Adrenal gland (tissue), 12 donors: ENCODE data around the gene LRRK1. TPM values are rescaled to one million over a fixed set of nuclear protein-coding genes. Genes with fewer than 3 reads are reported as not detected.

Experiments used
- DNase-seq, 7 donors: peaks; one replicate each; pipeline ENCODE4 v3.0.0-alpha.2; 2019 to 2020
- H3K27ac ChIP-seq, 5 donors: fragments of 200-600 bp; sonication (generic) in 4 of 5; 1 replicate in 3 of 5; 2 replicates in 2 of 5; pipeline versions ENCODE4 v1.5.1 to v1.8.0; 2016 to 2020; ENCODE audit warnings: mild to moderate bottlenecking in 1 of 5
- H3K27me3 ChIP-seq: fragments of 200-600 bp; 2 replicates; pipeline ENCODE4 v1.8.0; 2021
- H3K36me3 ChIP-seq, 2 donors: fragments of 200-600 bp; replicated peaks in 1 of 2; 1 replicate in 1 of 2; 2 replicates in 1 of 2; pipeline versions ENCODE4 v1.5.1 to v1.8.0; 2018 to 2022
- H3K4me1 ChIP-seq, 2 donors: fragments of 200-600 bp; replicated peaks in 1 of 2; 1 replicate in 1 of 2; 2 replicates in 1 of 2; pipeline versions ENCODE4 v1.5.1 to v1.8.0; 2018 to 2021
- H3K4me3 ChIP-seq, 4 donors: fragments of 200-600 bp; sonication (generic) in 3 of 4; one replicate each; pipeline ENCODE4 v1.5.1; 2016 to 2018
- H3K9me3 ChIP-seq, 3 donors: fragments of 200-600 bp; sonication (generic) in 1 of 3; replicated peaks in 1 of 3; 1 replicate in 2 of 3; 2 replicates in 1 of 3; pipeline versions ENCODE4 v1.5.1 to v1.8.0; 2016 to 2021
- CTCF ChIP-seq, 6 experiments: fragments of 450-650 bp in 4 of 6; fragments of 200-600 bp in 2 of 6; sonication (generic) in 1 of 6; IDR thresholded peaks; 1 replicate in 5 of 6; 2 replicates in 1 of 6; pipeline versions ENCODE4 v1.5.1 to v1.8.0; 2016 to 2021; ENCODE audit warnings: antibody characterized with exemption in 6 of 6, mild to moderate bottlenecking in 2 of 6, moderate library complexity in 1 of 6
- POLR2A ChIP-seq, 2 donors: fragments of 450-650 bp; IDR thresholded peaks; one replicate each; pipeline ENCODE4 v1.6.1; 2017; ENCODE audit warnings: antibody characterized with exemption in 2 of 2, mild to moderate bottlenecking in 2 of 2, moderate library complexity in 1 of 2
- WGBS, 4 donors: extraction: QIAGEN DNeasy Blood & Tissue Kit in 2 of 4; methylation state at CpG; one replicate each; pipeline versions ENCODE4 v1.1.5 to v1.1.7; 2013 to 2017; 5-methylcytosine and 5-hydroxymethylcytosine counted together
- intact Hi-C, 2 donors: fragments of 100-400 bp; cut with DNase I; formaldehyde crosslinking; loops; one replicate each; pipeline versions ENCODE4 v1.14.1 to v1.15.0; 2022 to 2023
- polyA plus RNA-seq, 3 donors: library from polyadenylated mRNA; stranded (reverse); fragments of 200-250 nt in 2 of 3; fragments of 350-450 nt in 1 of 3; fragmentation: Illumina TruSeq in 1 of 3; extraction: RNeasy Lipid Tissue Mini Kit (QIAGEN cat#74804) in 1 of 3; gene quantifications; one replicate each; pipeline ENCODE4 v1.2.3, GENCODE V29; 2013 to 2014
- total RNA-seq, 9 donors: library from RNA; depleted of rRNA in 4 of 9; stranded (reverse); fragments of >200 nt in 4 of 9; fragments of 120-200 nt in 1 of 9; fragmentation: NEBNext Ultra II Directional in 1 of 9; extraction: Animal tissue kit (Norgen Biotek cat#: 25700) in 1 of 9; gene quantifications; one replicate each; pipeline versions ENCODE4 v1.1.0 to v1.2.4, GENCODE V29; 2013 to 2023
- donor health status: healthy with polysubstance abuse.
- donor health status: Bipolar disorder and iron deficiency.
- donor health status: DM: yes; HTN: yes; CAD: no.
- donor health status: DM: no; HTN: no; CAD: no.
- donor health status: DM: no; HTN: no; CAD: no.
- donor health status: DM: yes; HTN: yes; CAD: no.

LRRK1 gene
- total and polyA plus RNA-seq, 12 donors: 0.44 to 13.1 (median 7.7) TPM

- TF ChIP-seq CTCF (IDR thresholded peaks at IDR 0.05): no peak
- no peak for TF ChIP-seq POLR2A (IDR thresholded peaks at IDR 0.05)
- intact Hi-C loops: no loop called here
- Histone ChIP-seq H3K4me1 (no peaks in the 10 kb centered on the region), H3K9me3 (no peaks in the 10 kb centered on the region), H3K27me3 (no peaks in the 10 kb centered on the region), H3K27ac (no peak overlapping the region), H3K36me3 (no peaks in the 10 kb centered on the region), H3K4me3 (no peak overlapping the region)
- no peak for DNase-seq
- 77 to 83% (median 79%) methylated on average over 14 to 17 of the region's 17 CpGs for WGBS, 4 donors
Observed at GRCh38 chr15:100994597-100995446, 75.7 kb downstream of the LRRK1 start.

- no peaks in the 10 kb centered on the region for H3K9me3 ChIP-seq
- no peak overlapping the region for H3K27ac ChIP-seq
- H3K4me1 ChIP-seq: no peaks in the 10 kb centered on the region
- intact Hi-C loops: no loop called here
- no peak for TF ChIP-seq CTCF (IDR thresholded peaks at IDR 0.05)
- TF ChIP-seq POLR2A (IDR thresholded peaks at IDR 0.05): no peak
- H3K27me3 ChIP-seq: no peaks in the 10 kb centered on the region
- no peak for DNase-seq
- H3K36me3 ChIP-seq: no peaks in the 10 kb centered on the region
- 84 to 91% (median 84%) methylated on average over 18 to 20 of the region's 20 CpGs for WGBS, 4 donors
- H3K4me3 ChIP-seq: no peak overlapping the region
Observed at GRCh38 chr15:100995471-100996430, 76.6 kb downstream of the LRRK1 start.

GRCh38 chr15:100997442-100997841 is 78.3 kb downstream of the LRRK1 start:
- Histone ChIP-seq H3K4me1 (no peaks in the 10 kb centered on the region), H3K27ac (no peak overlapping the region), H3K27me3 (no peaks in the 10 kb centered on the region), H3K36me3 (no peaks in the 10 kb centered on the region), H3K9me3 (no peaks in the 10 kb centered on the region), H3K4me3 (no peak overlapping the region)
- DNase-seq: no peak
- 59 to 67% (median 64%) methylated on average over 1 of the region's 1 CpG for WGBS, 4 donors
- TF ChIP-seq POLR2A (IDR thresholded peaks at IDR 0.05) (no peak), CTCF (IDR thresholded peaks at IDR 0.05) (no peak)
- intact Hi-C loops: no loop called here

GRCh38 chr15:100998630-100999029 is 79.5 kb downstream of the LRRK1 start:
- Histone ChIP-seq H3K36me3 (no peaks in the 10 kb centered on the region), H3K4me1 (no peaks in the 10 kb centered on the region), H3K4me3 (no peak overlapping the region), H3K9me3 (no peaks in the 10 kb centered on the region), H3K27ac (no peak overlapping the region), H3K27me3 (no peaks in the 10 kb centered on the region)
- TF ChIP-seq POLR2A (IDR thresholded peaks at IDR 0.05) (no peak), CTCF (IDR thresholded peaks at IDR 0.05) (no peak)
- no peak for DNase-seq
- WGBS, 4 donors: 71 to 87% (median 78%) methylated on average over 1 of the region's 1 CpG
- intact Hi-C loops: no loop called here
